LNCAP (cell line): ENCODE data around the gene BCAP31.

Experiments
- CTCF ChIP-seq: fragments of 450-650 bp; IDR thresholded peaks from 2 replicates; pipeline ENCODE4 v1.5.1; 2017; ENCODE audit warnings: mild to moderate bottlenecking

BCAP31 gene

GRCh38 chrX:153685751-153686696 is 38.2 kb downstream of the BCAP31 start:
- TF ChIP-seq CTCF = no peak

GRCh38 chrX:153685156-153685536 is 39.0 kb downstream of the BCAP31 start:
- TF ChIP-seq CTCF = no peak

- no peak for TF ChIP-seq CTCF
These were observed 39.6 kb downstream of the BCAP31 start for GRCh38 chrX:153684467-153685155.

GRCh38 chrX:153681175-153681574 is 43.0 kb downstream of the BCAP31 start:
- TF ChIP-seq CTCF = no peak

DNA sequence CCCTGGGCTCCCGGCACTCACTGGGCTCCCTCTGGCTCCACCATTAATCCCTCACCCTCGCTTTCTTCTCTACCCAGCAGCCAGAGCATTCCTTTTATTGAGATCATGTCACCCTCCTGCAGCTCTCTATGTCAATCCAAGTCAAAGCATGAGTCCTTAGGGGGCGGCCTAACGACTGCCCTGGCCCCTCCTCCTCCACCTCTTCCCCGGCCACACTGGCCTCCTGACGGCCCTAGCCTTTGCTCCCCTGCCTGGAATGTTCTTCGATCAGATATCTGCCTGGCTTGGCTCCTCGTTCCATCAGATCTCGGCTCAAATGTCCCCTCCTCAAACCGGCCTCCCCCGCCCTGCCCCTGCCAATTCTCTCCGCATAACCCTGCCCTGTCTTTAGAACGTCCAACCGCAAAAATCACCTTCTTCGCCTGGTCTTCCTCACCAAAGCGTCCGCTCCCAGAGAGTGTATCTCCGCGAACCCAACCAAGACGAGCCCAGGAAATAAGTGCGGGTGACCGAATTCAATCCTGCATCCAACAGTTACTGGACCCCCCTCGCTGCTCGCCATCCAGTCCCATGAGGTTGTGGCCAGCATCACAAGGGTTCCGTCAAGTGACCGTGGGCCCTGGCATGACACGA is 49.9 kb downstream of the BCAP31 start:
- TF ChIP-seq CTCF = no peak

DNA sequence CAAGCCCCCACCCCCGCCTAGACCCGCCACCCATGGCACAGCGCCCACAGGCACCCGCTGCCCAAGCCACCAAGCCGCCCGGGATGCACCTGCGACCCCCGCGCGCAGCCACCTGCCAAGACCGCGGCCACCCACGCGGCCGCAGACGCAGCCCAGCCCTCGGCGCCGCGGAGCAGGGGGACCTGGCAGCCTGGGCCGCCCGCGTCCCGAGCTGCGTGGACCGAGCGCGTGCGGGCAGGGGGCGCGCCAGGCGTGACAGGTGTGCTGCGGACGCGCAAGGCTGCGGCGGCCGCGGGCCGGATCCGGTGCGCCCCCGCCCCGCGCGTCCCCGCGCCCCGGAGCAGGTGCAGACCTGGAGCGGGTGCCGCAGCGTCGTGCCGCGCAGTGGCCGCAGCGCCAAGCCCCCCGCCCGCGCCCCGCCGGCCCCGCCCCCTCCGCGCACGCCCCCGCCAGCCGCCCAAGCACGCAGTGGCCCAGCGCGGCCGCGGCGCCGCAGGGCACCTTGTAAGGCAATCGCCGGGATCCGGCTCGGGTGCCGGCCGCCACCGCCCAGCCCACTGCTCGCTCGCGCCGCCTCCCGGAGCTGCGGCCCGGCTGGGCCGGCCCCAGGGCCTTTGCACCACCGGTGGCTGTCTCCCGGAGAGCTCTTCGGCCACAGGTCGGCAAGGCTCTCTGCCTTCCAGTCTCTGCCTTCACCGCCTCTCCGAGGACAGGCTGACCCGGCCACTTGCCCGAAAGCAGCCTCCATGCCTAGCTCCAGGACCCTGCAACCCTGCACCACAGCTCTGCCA is 50.6 kb downstream of the BCAP31 start, which contains the start of gene PNCK:
PNCK (minus strand) TSS at position 386 of the 791 bp plus-strand sequence. CDS start 737 bp downstream, outside the sequence.
- no peak for TF ChIP-seq CTCF
